ENCODE data around the gene QRICH1.

QRICH1 gene

GRCh38 chr3:49021213-49021812, 72.6 kb downstream of the QRICH1 start:
- Histone ChIP-seq H3K4me3 (ENCODE audit: low read length) (peak overlapping the region; percentile 67), H3K36me3 (ENCODE audit: control insufficient read depth, low read depth, low read length) (peaks cover 32% of the 10 kb centered on the region), H3K9ac (ENCODE audit: low read length) (peak overlapping the region; percentile 89), H3K27me3 (ENCODE audit: control insufficient read depth, insufficient read depth, low read length) (no peaks in the 10 kb centered on the region), H3K27ac (ENCODE audit: low read length) (peak overlapping the region; percentile 72), H3K9me3 (ENCODE audit: control insufficient read depth, low read depth, low read length) (no peaks in the 10 kb centered on the region), H3K4me1 (ENCODE audit: control insufficient read depth, low read depth, low read length) (peaks cover 6% of the 10 kb centered on the region)

GRCh38 chr3:49020330-49021212, 73.3 kb downstream of the QRICH1 start:
- peaks cover 31% of the 10 kb centered on the region for H3K36me3 ChIP-seq (ENCODE audit: control insufficient read depth, low read depth, low read length)
- peak overlapping the region; percentile 89 for H3K9ac ChIP-seq (ENCODE audit: low read length)
- H3K4me1 ChIP-seq (ENCODE audit: control insufficient read depth, low read depth, low read length): peaks cover 6% of the 10 kb centered on the region
- H3K4me3 ChIP-seq (ENCODE audit: low read length): peak overlapping the region; percentile 67
- H3K9me3 ChIP-seq (ENCODE audit: control insufficient read depth, low read depth, low read length): no peaks in the 10 kb centered on the region
- H3K27ac ChIP-seq (ENCODE audit: low read length): peak overlapping the region; percentile 72
- H3K27me3 ChIP-seq (ENCODE audit: control insufficient read depth, insufficient read depth, low read length): no peaks in the 10 kb centered on the region

- no peaks in the 10 kb centered on the region for H3K9me3 ChIP-seq (ENCODE audit: control insufficient read depth, low read depth, low read length)
- H3K9ac ChIP-seq (ENCODE audit: low read length): peak overlapping the region; percentile 89
- no peaks in the 10 kb centered on the region for H3K27me3 ChIP-seq (ENCODE audit: control insufficient read depth, insufficient read depth, low read length)
- H3K4me1 ChIP-seq (ENCODE audit: control insufficient read depth, low read depth, low read length): peaks cover 6% of the 10 kb centered on the region
- H3K4me3 ChIP-seq (ENCODE audit: low read length): peak overlapping the region; percentile 67
- no peak overlapping the region for H3K27ac ChIP-seq (ENCODE audit: low read length)
- peaks cover 31% of the 10 kb centered on the region for H3K36me3 ChIP-seq (ENCODE audit: control insufficient read depth, low read depth, low read length)
These were observed 73.9 kb downstream of the QRICH1 start for GRCh38 chr3:49019941-49020329.

- no peaks in the 10 kb centered on the region for H3K27me3 ChIP-seq (ENCODE audit: control insufficient read depth, insufficient read depth, low read length)
- H3K4me1 ChIP-seq (ENCODE audit: control insufficient read depth, low read depth, low read length): peaks cover 6% of the 10 kb centered on the region
- H3K36me3 ChIP-seq (ENCODE audit: control insufficient read depth, low read depth, low read length): peaks cover 29% of the 10 kb centered on the region
- peak overlapping the region; percentile 41 for H3K9ac ChIP-seq (ENCODE audit: low read length)
- H3K9me3 ChIP-seq (ENCODE audit: control insufficient read depth, low read depth, low read length): no peaks in the 10 kb centered on the region
- peak overlapping the region; percentile 72 for H3K4me3 ChIP-seq (ENCODE audit: low read length)
- no peak overlapping the region for H3K27ac ChIP-seq (ENCODE audit: low read length)
These were observed 75.2 kb downstream of the QRICH1 start for GRCh38 chr3:49018707-49019006.

GRCh38 chr3:49017971-49018706, 75.7 kb downstream of the QRICH1 start, which contains the start of gene DALRD3:
Gene DALRD3, minus strand, starts transcription at chr3:49018580. Its CDS starts 16 bp downstream, at chr3:49018564.
- peak within 1 kb of the TSS; percentile 72 for H3K4me3 ChIP-seq (ENCODE audit: low read length)
- H3K27me3 ChIP-seq (ENCODE audit: control insufficient read depth, insufficient read depth, low read length): no peaks in the 10 kb centered on the region
- H3K4me1 ChIP-seq (ENCODE audit: control insufficient read depth, low read depth, low read length): peaks cover 6% of the 10 kb centered on the region
- H3K9me3 ChIP-seq (ENCODE audit: control insufficient read depth, low read depth, low read length): no peaks in the 10 kb centered on the region
- H3K9ac ChIP-seq (ENCODE audit: low read length): peak within 1 kb of the TSS; percentile 41
- peaks cover 30% of the 10 kb centered on the region for H3K36me3 ChIP-seq (ENCODE audit: control insufficient read depth, low read depth, low read length)
- H3K27ac ChIP-seq (ENCODE audit: low read length): no peak within 1 kb of the TSS

- Histone ChIP-seq H3K4me1 (ENCODE audit: control insufficient read depth, low read depth, low read length) (peaks cover 6% of the 10 kb centered on the region), H3K9me3 (ENCODE audit: control insufficient read depth, low read depth, low read length) (no peaks in the 10 kb centered on the region), H3K4me3 (ENCODE audit: low read length) (peak overlapping the region; percentile 72), H3K36me3 (ENCODE audit: control insufficient read depth, low read depth, low read length) (peaks cover 34% of the 10 kb centered on the region), H3K9ac (ENCODE audit: low read length) (peak overlapping the region; percentile 41), H3K27me3 (ENCODE audit: control insufficient read depth, insufficient read depth, low read length) (no peaks in the 10 kb centered on the region), H3K27ac (ENCODE audit: low read length) (no peak overlapping the region)
These were observed 76.5 kb downstream of the QRICH1 start for GRCh38 chr3:49017229-49017970.

GRCh38 chr3:49016414-49017228, 77.2 kb downstream of the QRICH1 start:
- no peaks in the 10 kb centered on the region for H3K9me3 ChIP-seq (ENCODE audit: control insufficient read depth, low read depth, low read length)
- H3K4me1 ChIP-seq (ENCODE audit: control insufficient read depth, low read depth, low read length): peaks cover 6% of the 10 kb centered on the region
- H3K4me3 ChIP-seq (ENCODE audit: low read length): no peak overlapping the region
- no peaks in the 10 kb centered on the region for H3K27me3 ChIP-seq (ENCODE audit: control insufficient read depth, insufficient read depth, low read length)
- H3K9ac ChIP-seq (ENCODE audit: low read length): no peak overlapping the region
- H3K36me3 ChIP-seq (ENCODE audit: control insufficient read depth, low read depth, low read length): peaks cover 42% of the 10 kb centered on the region
- H3K27ac ChIP-seq (ENCODE audit: low read length): no peak overlapping the region

- no peak overlapping the region for H3K9ac ChIP-seq (ENCODE audit: low read length)
- no peak overlapping the region for H3K4me3 ChIP-seq (ENCODE audit: low read length)
- H3K36me3 ChIP-seq (ENCODE audit: control insufficient read depth, low read depth, low read length): peaks cover 47% of the 10 kb centered on the region
- no peaks in the 10 kb centered on the region for H3K9me3 ChIP-seq (ENCODE audit: control insufficient read depth, low read depth, low read length)
- no peak overlapping the region for H3K27ac ChIP-seq (ENCODE audit: low read length)
- H3K4me1 ChIP-seq (ENCODE audit: control insufficient read depth, low read depth, low read length): peaks cover 6% of the 10 kb centered on the region
- H3K27me3 ChIP-seq (ENCODE audit: control insufficient read depth, insufficient read depth, low read length): no peaks in the 10 kb centered on the region
These were observed 78.1 kb downstream of the QRICH1 start for GRCh38 chr3:49015765-49016164.

GRCh38 chr3:49015072-49015471, 78.8 kb downstream of the QRICH1 start:
- H3K27me3 ChIP-seq (ENCODE audit: control insufficient read depth, insufficient read depth, low read length): no peaks in the 10 kb centered on the region
- H3K9me3 ChIP-seq (ENCODE audit: control insufficient read depth, low read depth, low read length): no peaks in the 10 kb centered on the region
- H3K9ac ChIP-seq (ENCODE audit: low read length): no peak overlapping the region
- no peak overlapping the region for H3K27ac ChIP-seq (ENCODE audit: low read length)
- peaks cover 3% of the 10 kb centered on the region for H3K4me1 ChIP-seq (ENCODE audit: control insufficient read depth, low read depth, low read length)
- peaks cover 47% of the 10 kb centered on the region for H3K36me3 ChIP-seq (ENCODE audit: control insufficient read depth, low read depth, low read length)
- no peak overlapping the region for H3K4me3 ChIP-seq (ENCODE audit: low read length)

- no peak overlapping the region for H3K27ac ChIP-seq (ENCODE audit: low read length)
- no peaks in the 10 kb centered on the region for H3K9me3 ChIP-seq (ENCODE audit: control insufficient read depth, low read depth, low read length)
- no peaks in the 10 kb centered on the region for H3K27me3 ChIP-seq (ENCODE audit: control insufficient read depth, insufficient read depth, low read length)
- no peaks in the 10 kb centered on the region for H3K4me1 ChIP-seq (ENCODE audit: control insufficient read depth, low read depth, low read length)
- H3K36me3 ChIP-seq (ENCODE audit: control insufficient read depth, low read depth, low read length): peaks cover 47% of the 10 kb centered on the region
- no peak overlapping the region for H3K9ac ChIP-seq (ENCODE audit: low read length)
- H3K4me3 ChIP-seq (ENCODE audit: low read length): no peak overlapping the region
These were observed 79.9 kb downstream of the QRICH1 start for GRCh38 chr3:49013738-49014660.
